Glomerular visceral epithelial cell (primary cell): ENCODE data around the gene CHD3.
A peak's percentile ranks its signal among the peaks of the same experiment; 100 is the strongest.

ENCODE experiments used
- DNase-seq: peaks from one replicate; pipeline ENCODE4 v3.0.0-alpha.2; 2016; ENCODE audit errors: extremely low spot score

The CHD3 gene

DNA sequence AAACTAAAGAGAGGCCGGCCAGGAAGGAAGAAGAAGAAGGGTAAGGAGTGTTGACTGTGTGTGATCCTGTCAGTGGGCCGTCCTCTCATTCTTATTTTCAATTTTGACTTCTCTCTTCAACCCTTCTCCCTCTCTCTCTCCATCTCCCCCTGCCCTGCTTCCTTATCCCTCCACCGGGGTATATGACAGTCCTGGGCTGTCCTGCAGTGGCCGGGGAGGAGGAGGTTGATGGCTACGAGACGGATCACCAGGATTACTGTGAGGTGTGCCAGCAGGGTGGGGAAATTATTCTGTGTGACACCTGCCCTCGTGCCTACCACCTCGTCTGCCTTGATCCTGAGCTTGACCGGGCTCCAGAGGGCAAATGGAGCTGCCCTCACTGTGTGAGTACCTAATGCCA lies 5.6 kb downstream of the CHD3 start:
- DNase-seq, result no peak

- DNase-seq, result no peak
These were observed 6.3 kb downstream of the CHD3 start for GRCh38 chr17:7894866-7895265.

- DNase-seq, result no peak
These were observed 8.5 kb downstream of the CHD3 start for GRCh38 chr17:7897090-7897489.

DNA sequence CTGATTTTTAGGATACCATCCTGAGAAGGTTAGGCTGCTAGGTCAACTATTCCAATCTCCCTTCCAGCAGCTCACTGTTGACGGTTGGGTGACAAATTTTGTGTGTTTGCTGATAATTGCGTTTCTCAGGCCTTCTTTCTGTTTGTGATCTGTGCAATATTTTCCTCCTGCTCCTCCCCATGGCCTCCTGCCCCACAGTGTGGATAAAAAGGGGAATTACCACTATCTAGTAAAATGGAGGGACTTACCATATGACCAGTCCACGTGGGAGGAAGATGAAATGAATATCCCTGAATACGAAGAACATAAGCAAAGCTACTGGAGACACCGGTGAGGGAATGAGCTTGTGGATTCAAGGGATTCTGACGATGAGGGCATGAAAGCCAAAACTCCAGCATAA lies 9.2 kb downstream of the CHD3 start:
- peak; percentile 35 for DNase-seq

GRCh38 chr17:7903154-7904103 lies 14.8 kb downstream of the CHD3 start:
- no peak for DNase-seq

- DNase-seq, result no peak
These were observed 20.5 kb downstream of the CHD3 start for GRCh38 chr17:7909089-7909488.

GRCh38 chr17:7910281-7910680 lies 21.7 kb downstream of the CHD3 start:
- no peak for DNase-seq

GRCh38 chr17:7910711-7911110 lies 22.1 kb downstream of the CHD3 start:
- DNase-seq, result no peak

GRCh38 chr17:7911116-7911515 lies 22.5 kb downstream of the CHD3 start:
- no peak for DNase-seq

GRCh38 chr17:7912927-7913524 lies 24.4 kb downstream of the CHD3 start:
- DNase-seq, result peak; percentile 78

DNA sequence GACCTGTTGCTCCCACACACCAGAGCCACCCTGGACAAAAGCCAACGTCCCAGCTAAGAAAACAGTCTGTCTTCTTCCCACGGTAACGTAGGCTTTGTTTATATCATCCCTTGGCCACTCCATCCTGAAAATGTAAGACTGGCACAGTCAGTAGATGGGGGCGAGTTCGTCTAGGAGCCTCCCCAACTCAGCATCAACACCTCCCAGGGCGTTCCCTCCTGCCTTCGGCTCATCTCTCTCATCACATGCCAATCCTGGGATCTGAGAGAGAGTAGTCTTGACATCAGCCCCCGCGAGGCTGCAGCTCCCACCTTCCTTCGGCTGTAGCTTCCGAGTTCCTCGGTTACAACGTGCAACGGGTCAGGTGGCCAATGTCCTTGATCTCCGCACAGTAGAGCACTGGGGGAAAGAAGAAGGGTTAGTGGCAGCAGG lies 26.6 kb downstream of the CHD3 start:
- peak; percentile 21 for DNase-seq

- peak; percentile 95 for DNase-seq
These were observed 27.2 kb downstream of the CHD3 start, which contains the start of gene RNF227 for GRCh38 chr17:7915611-7916384. TSS of gene RNF227 (minus strand) at chr17:7916289. CDS start at chr17:7916195, 94 bp downstream.

DNA sequence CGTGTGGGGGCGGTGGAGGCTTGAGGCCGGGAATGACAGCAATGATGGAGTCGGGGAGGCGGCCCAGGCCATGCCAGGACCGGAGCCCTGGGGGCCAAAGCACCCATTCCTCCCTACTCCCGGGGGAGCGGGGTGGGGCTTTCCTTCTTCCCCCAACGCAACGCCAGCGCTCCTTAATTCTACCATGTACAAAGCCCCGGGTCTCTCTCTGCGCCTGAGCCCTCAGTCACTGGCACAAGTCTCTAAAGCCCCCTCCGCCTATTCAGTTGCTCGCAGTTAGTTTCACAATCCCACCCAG lies 27.7 kb downstream of the CHD3 start:
- no peak for DNase-seq

- peak; percentile 8 for DNase-seq
These were observed 28.2 kb downstream of the CHD3 start for GRCh38 chr17:7916808-7917207.

- DNase-seq, result no peak
These were observed 33.8 kb downstream of the CHD3 start for GRCh38 chr17:7922269-7922844.

DNA sequence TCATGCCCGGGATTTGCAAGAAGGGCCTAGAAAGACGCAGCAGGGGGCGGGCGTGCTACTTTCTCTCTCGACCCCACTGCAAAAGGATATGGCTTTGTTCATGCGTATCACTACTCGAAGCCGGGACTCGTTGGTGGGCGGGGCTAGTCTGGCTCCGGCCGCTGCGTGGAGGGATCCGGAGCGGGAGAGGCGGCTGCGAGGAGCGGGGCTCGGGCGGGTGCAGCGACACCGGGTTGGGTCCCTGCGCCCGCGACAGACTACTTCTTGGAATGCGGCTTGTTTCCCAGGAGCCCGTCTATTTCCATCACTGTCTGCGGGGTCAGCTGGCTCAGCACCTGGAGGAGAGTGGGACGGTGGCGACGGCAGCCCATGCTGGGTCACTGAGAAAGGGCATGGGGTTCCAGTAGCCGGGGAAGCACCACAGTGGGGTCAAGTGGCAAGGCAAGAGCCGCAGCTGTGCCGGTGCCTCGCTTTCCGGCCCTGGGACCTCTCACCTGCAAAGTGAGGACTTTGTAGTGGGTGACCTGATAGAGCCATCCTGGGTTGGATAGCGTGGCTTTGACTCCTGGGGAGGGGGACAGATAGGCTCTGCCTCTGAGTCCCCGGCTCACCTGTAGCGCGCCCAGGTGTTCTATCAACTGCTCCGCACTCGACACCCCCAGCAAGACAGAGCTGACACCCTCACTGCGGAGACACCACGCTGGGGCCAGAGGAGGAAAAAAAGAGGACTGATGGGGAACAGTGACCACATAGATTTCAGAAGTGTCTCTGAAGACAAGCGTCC lies 34.4 kb downstream of the CHD3 start:
- DNase-seq, result no peak

DNA sequence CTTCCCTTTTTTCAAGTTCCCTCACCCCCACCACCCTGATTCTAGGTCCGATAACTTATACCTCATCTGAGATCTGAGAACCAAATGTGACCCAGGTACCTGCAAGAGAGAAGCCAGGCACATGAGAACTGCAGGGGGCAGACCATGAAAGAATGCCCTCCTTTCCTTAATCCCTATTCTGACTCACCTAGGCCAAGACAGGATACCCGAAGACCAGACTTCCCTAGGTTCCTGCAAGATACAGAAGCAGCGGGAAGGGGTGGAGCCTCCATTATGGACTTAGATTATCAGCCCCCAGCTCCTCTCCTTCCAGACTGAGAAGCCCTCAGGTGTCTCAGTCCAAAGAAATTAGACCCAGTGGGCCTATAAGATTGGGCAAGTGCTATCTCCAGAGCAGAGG lies 39.0 kb downstream of the CHD3 start:
- DNase-seq, result no peak

- no peak for DNase-seq
These were observed 40.8 kb downstream of the CHD3 start, which contains the start of gene KCNAB3 for GRCh38 chr17:7929158-7930023. TSS of gene KCNAB3 (minus strand) at chr17:7929856. CDS start at chr17:7929435, 421 bp downstream.

DNA sequence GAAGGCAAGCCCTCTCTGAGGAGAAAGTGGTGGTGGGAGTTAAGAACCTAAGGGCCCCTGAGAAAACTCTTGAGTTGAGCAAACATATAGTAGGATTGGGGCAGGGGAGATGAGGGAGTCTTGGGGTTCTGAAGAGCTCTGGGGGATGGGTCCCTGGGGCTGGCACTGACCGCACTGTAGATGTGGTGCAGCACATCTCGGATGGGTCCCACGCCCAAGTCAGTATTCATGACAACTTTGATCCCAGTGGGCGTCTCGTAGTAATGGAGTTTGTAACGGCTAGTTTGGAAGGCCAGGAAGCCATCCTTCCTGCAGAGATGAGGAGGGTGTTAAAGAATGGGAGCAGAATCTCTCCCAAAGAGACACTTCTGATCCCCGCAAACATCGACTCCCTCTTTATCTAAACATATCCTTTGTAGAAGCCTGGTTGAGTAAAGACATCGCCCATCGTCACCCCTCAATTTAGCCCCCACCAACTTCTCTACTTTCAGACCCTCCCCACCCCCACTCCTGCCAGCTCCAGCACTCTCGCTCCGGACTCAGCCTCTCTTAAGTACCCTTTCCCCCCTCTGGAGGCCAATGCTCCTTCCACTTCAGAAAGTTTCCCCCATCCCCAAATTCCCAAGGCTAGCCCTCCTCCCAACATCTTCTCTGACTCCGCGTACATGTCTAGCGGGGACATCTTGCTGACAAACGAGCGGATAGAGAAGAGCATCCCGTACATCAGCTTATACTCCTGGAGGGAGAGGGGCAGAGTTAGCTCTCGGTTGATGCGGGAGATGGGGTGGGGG lies 42.4 kb downstream of the CHD3 start:
- DNase-seq, result no peak
